ENCODE data around the gene RAB5IF. TPM values are rescaled to one million over a fixed set of nuclear protein-coding genes. Genes with fewer than 3 reads are reported as not detected.
A peak's percentile ranks its signal among the peaks of the same experiment; 100 is the strongest.
"Not testable (repeated sequence)": the region's sequence is repeated elsewhere in the genome, so short reads cannot be mapped to it uniquely, and the experiment has no call there.

Gene RAB5IF, protein sequence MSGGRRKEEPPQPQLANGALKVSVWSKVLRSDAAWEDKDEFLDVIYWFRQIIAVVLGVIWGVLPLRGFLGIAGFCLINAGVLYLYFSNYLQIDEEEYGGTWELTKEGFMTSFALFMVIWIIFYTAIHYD
- total RNA-seq (10 to 100 TPM; 46.7 to 63.5 TPM), polyA plus RNA-seq (ENCODE audit: insufficient read length in 2 of 2) (10 to 100 TPM; 74.6 to 75.7 TPM)
- long read RNA-seq, donor 1, transcript RAB5IF-202 (4 exons, 1,114 nt), result major isoform, 60 of 74 reads
- long read RNA-seq, donor 1, partial matches to known transcripts, result 6 of 74 reads
- long read RNA-seq, donor 1, other reads (novel, unspliced or antisense), result 0 of 74 reads
- long read RNA-seq, donor 2, transcript RAB5IF-202 (4 exons, 1,114 nt), result major isoform, 11 of 13 reads
- long read RNA-seq, donor 2, partial matches to known transcripts, result 0 of 13 reads
- long read RNA-seq, donor 2, other reads (novel, unspliced or antisense), result 0 of 13 reads
- long read RNA-seq, donor 3, transcript RAB5IF-202 (4 exons, 1,114 nt), result major isoform, 22 of 26 reads
- long read RNA-seq, donor 3, partial matches to known transcripts, result 0 of 26 reads
- long read RNA-seq, donor 3, other reads (novel, unspliced or antisense), result 0 of 26 reads
- long read RNA-seq, donor 4, transcript RAB5IF-202 (4 exons, 1,114 nt), result major isoform, 50 of 65 reads
- long read RNA-seq, donor 4, partial matches to known transcripts, result 10 of 65 reads
- long read RNA-seq, donor 4, other reads (novel, unspliced or antisense), result 0 of 65 reads

DNA sequence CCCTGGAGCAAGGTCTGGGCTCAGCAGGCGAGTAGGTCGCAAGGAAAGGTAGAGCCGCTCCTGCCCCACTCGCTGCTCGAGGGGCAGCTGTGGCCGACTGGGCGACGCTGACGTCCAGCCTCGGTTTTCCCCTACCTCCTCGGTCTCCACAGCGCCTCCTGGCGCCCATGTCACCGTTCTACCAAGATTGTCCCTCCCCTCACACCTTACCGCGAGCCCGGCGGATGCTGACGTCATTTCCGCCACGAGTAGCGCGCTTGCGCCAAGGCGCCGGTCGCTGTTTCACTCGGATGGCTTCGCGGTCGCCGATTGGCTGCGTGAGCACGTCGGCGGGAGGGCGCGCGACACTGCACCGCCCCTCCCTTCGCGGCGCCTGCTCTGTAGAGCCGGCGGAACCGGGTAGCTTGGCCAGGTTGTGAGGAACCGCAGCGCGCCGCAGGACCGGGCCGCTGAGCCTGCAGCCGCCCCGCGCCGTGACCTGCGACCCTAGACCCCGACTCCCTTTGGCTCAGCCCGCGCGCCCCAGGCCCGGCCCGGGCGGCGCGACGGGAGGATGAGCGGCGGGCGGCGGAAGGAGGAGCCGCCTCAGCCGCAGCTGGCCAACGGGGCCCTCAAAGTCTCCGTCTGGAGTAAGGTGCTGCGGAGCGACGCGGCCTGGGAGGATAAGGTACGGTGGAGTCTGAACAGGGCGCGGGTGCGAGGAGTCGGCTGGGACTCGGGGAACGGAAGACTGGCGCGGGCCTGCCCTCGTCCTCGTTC, at the start of gene RAB5IF:
Gene RAB5IF, plus strand, starts transcription at position 381 of the 759 bp plus-strand sequence. Its CDS starts 173 bp downstream, at position 554.
- no peaks in the 10 kb centered on the region for H3K9me3 ChIP-seq (ENCODE audit: control insufficient read depth, insufficient read depth, low read length)
- H3K27ac ChIP-seq (ENCODE audit: low read depth, low read length), result peak within 1 kb of the TSS; percentile 72
- peaks cover 22% of the 10 kb centered on the region for H3K4me1 ChIP-seq (ENCODE audit: control insufficient read depth, insufficient read depth, low read length)
- DNase-seq (ENCODE audit: low read depth in 4 of 6, low spot score in 6 of 6), result peak; percentile 95 to 99 (median 98)
- H3K27me3 ChIP-seq (ENCODE audit: control insufficient read depth, insufficient read depth, low read length), result no peaks in the 10 kb centered on the region
- H3K4me3 ChIP-seq (ENCODE audit: low read depth, low read length), result peak within 1 kb of the TSS; percentile 88
- peaks cover 30% of the 10 kb centered on the region for H3K36me3 ChIP-seq (ENCODE audit: control insufficient read depth, insufficient read depth, low read length)
- under 1% methylated on average over 90 of the region's 90 CpGs for WGBS (ENCODE audit: insufficient coverage)

DNA sequence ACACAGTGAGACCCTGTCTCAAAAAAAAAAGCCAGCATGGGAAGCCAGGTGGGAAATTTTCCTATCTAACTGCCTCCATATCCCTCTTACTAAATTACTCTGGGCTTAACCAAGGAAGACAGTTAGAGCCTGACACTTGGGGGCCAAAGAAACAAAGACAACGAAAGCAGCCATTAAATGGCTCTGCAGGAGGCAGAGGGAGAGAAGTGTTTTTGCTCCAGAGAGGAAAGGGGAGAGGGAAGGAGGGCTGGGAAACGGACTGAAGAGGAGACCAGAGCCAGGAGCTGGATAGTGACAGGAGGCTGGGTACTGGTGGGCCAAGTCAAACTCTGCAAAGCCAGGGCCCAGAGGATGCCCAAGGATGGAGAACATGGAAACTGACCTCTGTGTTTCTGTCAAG, 42.9 kb upstream of the RAB5IF start:
- Histone ChIP-seq H3K4me1 (ENCODE audit: control insufficient read depth, insufficient read depth, low read length) (no peaks in the 10 kb centered on the region), H3K36me3 (ENCODE audit: control insufficient read depth, insufficient read depth, low read length) (no peaks in the 10 kb centered on the region), H3K4me3 (ENCODE audit: low read depth, low read length) (no peak overlapping the region), H3K27me3 (ENCODE audit: control insufficient read depth, insufficient read depth, low read length) (no peaks in the 10 kb centered on the region), H3K9me3 (ENCODE audit: control insufficient read depth, insufficient read depth, low read length) (peaks cover 4% of the 10 kb centered on the region), H3K27ac (ENCODE audit: low read depth, low read length) (no peak overlapping the region)
- no peak for DNase-seq (ENCODE audit: low read depth in 4 of 6, low spot score in 6 of 6)
- WGBS (ENCODE audit: insufficient coverage), result 13% methylated on average over 2 of the region's 2 CpGs

DNA sequence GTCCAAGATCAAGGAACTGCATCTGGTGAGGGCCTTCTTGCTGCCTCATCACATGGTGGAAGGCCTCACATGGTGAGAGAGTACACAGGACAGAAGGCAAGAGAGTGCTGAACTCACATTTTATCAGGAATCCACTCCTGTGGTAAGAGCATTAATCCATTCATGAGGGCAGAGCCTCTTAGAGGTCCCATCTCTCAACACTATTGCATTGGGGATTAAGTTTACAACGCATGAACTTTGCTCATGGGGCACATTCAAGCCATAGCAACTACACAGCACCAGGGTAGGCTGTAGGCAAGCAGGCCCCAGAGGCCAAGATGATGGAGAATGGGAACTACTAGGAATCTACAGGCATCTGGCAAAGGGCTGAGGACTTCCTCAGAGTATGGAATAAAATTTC, 42.2 kb upstream of the RAB5IF start:
- H3K27ac ChIP-seq (ENCODE audit: low read depth, low read length), result no peak overlapping the region
- H3K4me3 ChIP-seq (ENCODE audit: low read depth, low read length), result no peak overlapping the region
- no peaks in the 10 kb centered on the region for H3K27me3 ChIP-seq (ENCODE audit: control insufficient read depth, insufficient read depth, low read length)
- no peak for DNase-seq (ENCODE audit: low read depth in 4 of 6, low spot score in 6 of 6)
- no CpG with 5 or more reads among the region's 1 CpG for WGBS (ENCODE audit: insufficient coverage)
- no peaks in the 10 kb centered on the region for H3K4me1 ChIP-seq (ENCODE audit: control insufficient read depth, insufficient read depth, low read length)
- no peaks in the 10 kb centered on the region for H3K36me3 ChIP-seq (ENCODE audit: control insufficient read depth, insufficient read depth, low read length)
- peaks cover 4% of the 10 kb centered on the region for H3K9me3 ChIP-seq (ENCODE audit: control insufficient read depth, insufficient read depth, low read length)

DNA sequence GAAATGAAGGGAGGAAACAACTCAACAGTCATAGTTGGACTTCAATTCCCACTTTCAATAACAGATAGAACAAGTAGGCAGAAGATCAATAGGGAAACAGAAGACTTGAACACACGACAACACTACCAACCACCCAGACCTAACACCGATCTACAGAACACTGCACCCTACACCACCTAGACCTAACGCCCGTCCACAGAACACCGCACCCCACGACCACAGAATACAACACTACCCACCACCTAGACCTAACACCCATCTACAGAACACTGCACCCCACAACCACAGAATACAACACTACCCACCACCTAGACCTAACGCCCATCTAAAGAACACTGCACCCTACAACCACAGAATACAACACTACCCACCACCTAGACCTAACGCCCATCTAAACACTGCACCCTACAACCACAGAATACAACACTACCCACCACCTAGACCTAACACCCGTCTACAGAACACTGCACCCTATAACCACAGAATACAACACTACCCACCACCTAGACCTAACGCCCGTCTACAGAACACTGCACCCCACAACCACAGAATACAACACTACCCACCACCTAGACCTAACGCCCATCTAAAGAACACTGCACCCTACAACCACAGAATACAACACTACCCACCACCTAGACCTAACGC, 41.4 kb upstream of the RAB5IF start:
- DNase-seq (ENCODE audit: low read depth in 4 of 6, low spot score in 6 of 6), result not testable (repeated sequence)
- WGBS (ENCODE audit: insufficient coverage), result 98% methylated on average over 8 of the region's 13 CpGs

DNA sequence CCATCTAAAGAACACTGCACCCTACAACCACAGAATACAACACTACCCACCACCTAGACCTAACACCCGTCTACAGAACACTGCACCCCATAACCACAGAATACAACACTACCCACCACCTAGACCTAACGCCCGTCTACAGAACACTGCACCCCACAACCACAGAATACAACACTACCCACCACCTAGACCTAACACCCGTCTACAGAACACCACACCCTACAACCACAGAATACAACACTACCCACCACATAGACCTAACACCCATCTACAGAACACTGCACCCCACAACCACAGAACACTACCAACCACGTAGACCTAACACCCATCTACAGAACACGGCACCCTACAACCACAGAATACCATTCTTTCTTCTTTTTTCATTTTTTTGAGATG, 40.9 kb upstream of the RAB5IF start:
- not testable (repeated sequence) for H3K4me3 ChIP-seq (ENCODE audit: low read depth, low read length); H3K27me3 ChIP-seq (ENCODE audit: control insufficient read depth, insufficient read depth, low read length); H3K9me3 ChIP-seq (ENCODE audit: control insufficient read depth, insufficient read depth, low read length); DNase-seq (ENCODE audit: low read depth in 4 of 6, low spot score in 6 of 6); H3K36me3 ChIP-seq (ENCODE audit: control insufficient read depth, insufficient read depth, low read length); H3K4me1 ChIP-seq (ENCODE audit: control insufficient read depth, insufficient read depth, low read length); H3K27ac ChIP-seq (ENCODE audit: low read depth, low read length)
- WGBS (ENCODE audit: insufficient coverage), result 93% methylated on average over 6 of the region's 6 CpGs

More for the DNA sequence above, 41.4 kb upstream of the RAB5IF start:
- H3K27me3 ChIP-seq (ENCODE audit: control insufficient read depth, insufficient read depth, low read length); H3K27ac ChIP-seq (ENCODE audit: low read depth, low read length); H3K4me3 ChIP-seq (ENCODE audit: low read depth, low read length); H3K9me3 ChIP-seq (ENCODE audit: control insufficient read depth, insufficient read depth, low read length); H3K4me1 ChIP-seq (ENCODE audit: control insufficient read depth, insufficient read depth, low read length); H3K36me3 ChIP-seq (ENCODE audit: control insufficient read depth, insufficient read depth, low read length): not testable (repeated sequence)

DNA sequence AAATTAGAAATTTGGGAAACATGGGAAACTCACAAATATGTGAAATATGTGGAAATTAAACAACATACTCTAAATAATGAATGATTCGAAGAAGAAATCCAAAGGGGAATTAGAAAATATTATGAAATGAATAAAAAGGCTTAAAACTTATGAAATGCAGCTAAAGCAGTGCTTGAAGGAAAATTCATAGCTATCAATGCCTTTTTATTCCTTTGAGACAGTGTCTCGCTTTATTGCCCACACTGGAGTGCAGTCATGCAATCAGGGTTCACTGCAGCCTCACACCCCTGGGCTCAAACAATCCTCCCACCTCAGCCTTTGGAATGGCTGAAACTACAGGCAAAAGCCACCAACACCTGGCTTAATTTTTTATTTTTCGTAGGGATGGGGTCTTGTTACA, 40.1 kb upstream of the RAB5IF start:
- H3K27ac ChIP-seq (ENCODE audit: low read depth, low read length), result no peak overlapping the region
- 100% methylated on average over 1 of the region's 3 CpGs for WGBS (ENCODE audit: insufficient coverage)
- no peaks in the 10 kb centered on the region for H3K36me3 ChIP-seq (ENCODE audit: control insufficient read depth, insufficient read depth, low read length)
- H3K4me3 ChIP-seq (ENCODE audit: low read depth, low read length), result no peak overlapping the region
- DNase-seq (ENCODE audit: low read depth in 4 of 6, low spot score in 6 of 6), result no peak
- H3K27me3 ChIP-seq (ENCODE audit: control insufficient read depth, insufficient read depth, low read length), result no peaks in the 10 kb centered on the region
- peaks cover 4% of the 10 kb centered on the region for H3K9me3 ChIP-seq (ENCODE audit: control insufficient read depth, insufficient read depth, low read length)
- no peaks in the 10 kb centered on the region for H3K4me1 ChIP-seq (ENCODE audit: control insufficient read depth, insufficient read depth, low read length)

DNA sequence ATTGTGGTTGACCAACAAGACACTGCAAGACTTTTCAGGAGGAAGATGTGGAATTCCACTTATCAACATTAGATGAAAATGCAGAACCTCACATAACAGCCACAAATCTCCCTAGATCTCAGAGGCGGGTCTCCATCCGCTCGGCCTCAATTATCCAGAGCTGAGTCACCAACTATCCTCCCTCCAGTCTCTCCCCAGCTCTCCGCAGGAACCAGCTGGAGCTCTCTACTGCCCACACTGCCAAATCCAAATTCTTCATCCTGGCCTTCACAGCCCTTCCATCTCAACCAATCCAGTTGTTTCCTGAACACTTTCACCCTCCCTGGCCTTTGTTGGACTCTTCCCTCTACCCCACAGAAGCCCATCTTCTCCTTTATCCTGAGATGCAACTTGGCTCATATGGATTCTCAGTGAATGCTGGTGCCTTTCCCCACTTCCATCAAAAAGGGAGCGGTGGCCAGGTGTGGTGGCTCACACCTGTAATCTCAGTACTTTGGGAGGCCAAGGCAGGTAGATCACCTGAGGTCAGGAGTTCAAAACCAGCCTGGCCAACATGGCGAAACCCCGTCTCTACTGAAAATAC, 35.6 kb upstream of the RAB5IF start:
- H3K9me3 ChIP-seq (ENCODE audit: control insufficient read depth, insufficient read depth, low read length), result peaks cover 4% of the 10 kb centered on the region
- no peaks in the 10 kb centered on the region for H3K36me3 ChIP-seq (ENCODE audit: control insufficient read depth, insufficient read depth, low read length)
- no peak overlapping the region for H3K27ac ChIP-seq (ENCODE audit: low read depth, low read length)
- no peak for DNase-seq (ENCODE audit: low read depth in 4 of 6, low spot score in 6 of 6)
- no peak overlapping the region for H3K4me3 ChIP-seq (ENCODE audit: low read depth, low read length)
- H3K27me3 ChIP-seq (ENCODE audit: control insufficient read depth, insufficient read depth, low read length), result peaks cover 11% of the 10 kb centered on the region
- WGBS (ENCODE audit: insufficient coverage), result 92% methylated on average over 7 of the region's 7 CpGs
- peaks cover 27% of the 10 kb centered on the region for H3K4me1 ChIP-seq (ENCODE audit: control insufficient read depth, insufficient read depth, low read length)

DNA sequence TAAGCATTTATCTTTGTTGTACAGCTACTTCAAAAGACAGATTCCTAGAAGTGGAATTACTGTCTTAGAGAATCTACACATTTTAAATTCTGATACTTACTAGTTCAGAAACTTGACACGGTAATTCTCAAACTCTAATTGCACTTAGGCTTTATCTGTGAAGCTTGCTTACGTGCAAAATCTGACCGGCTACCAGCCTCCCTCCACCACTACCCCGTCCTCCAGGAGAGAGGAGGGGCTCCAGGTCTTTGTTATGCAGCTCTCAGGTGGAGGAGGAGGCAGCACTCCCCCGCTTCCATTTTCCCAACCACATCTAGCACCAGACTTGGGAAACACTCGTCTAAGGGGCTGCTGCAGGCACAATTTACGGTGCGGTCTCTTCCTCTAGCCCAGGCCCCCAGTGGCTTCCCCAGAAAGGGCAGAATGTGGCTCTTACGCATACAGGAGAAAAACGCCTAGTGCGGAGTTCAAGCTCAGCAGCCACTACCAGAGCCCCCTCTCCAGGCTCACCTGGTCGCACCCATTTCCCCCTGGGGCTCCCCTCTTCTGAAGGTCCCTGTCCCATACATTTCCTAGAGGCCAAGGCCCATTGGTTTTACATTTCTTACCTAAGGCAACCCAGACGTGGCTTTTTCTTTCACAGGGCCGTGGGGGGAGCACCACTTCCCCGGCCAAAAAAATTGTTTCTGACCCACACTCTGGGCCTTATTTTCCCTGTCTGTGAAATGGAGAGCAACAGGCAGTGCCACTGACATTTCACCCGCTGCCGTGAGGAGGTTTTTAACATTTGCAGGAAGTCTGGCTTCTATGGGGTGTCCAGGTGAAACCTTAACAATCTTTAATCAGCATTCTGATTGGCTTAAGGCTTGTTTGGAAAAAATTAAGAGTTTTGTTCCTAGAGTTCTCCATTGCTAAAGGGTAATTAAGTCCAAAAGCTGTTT, 33.7 kb upstream of the RAB5IF start:
- no peak overlapping the region for H3K4me3 ChIP-seq (ENCODE audit: low read depth, low read length)

More for the DNA sequence above, 33.7 kb upstream of the RAB5IF start:
- WGBS (ENCODE audit: insufficient coverage), result 40% methylated on average over 13 of the region's 17 CpGs
- Histone ChIP-seq H3K4me1 (ENCODE audit: control insufficient read depth, insufficient read depth, low read length) (peaks cover 40% of the 10 kb centered on the region), H3K27me3 (ENCODE audit: control insufficient read depth, insufficient read depth, low read length) (peaks cover 21% of the 10 kb centered on the region), H3K9me3 (ENCODE audit: control insufficient read depth, insufficient read depth, low read length) (no peaks in the 10 kb centered on the region), H3K27ac (ENCODE audit: low read depth, low read length) (peak overlapping the region; percentile 70), H3K36me3 (ENCODE audit: control insufficient read depth, insufficient read depth, low read length) (no peaks in the 10 kb centered on the region)
- DNase-seq (ENCODE audit: low read depth in 4 of 6, low spot score in 6 of 6), result no peak
